HS-5 (cell line): ENCODE data around the gene SSBP2.
"Not testable (repeated sequence)": the region's sequence is repeated elsewhere in the genome, so short reads cannot be mapped to it uniquely, and the experiment has no call there.

Experiments
- DNase-seq: peaks from one replicate; pipeline ENCODE4 v3.0.0-alpha.2; 2012; ENCODE audit warnings: low read depth

SSBP2 gene

DNA sequence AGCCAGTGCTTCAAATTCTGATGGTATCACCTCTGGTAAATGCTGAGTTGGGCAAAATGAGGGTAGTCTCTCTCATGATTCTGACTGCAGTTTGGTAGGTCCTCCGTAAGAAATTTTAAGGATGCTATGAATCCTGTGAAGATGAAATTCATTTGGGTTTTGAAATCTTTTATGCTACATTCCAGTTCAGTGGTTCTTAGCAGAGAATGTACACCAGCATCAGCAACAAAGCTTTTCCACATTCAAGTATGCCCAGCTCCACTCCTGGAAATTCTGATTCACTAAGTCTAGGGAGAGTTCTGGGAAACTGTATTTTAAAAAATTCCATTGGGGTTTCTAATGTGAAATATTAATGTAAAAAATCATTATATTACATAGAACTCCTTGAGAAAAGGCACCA, 323.3 kb downstream of the SSBP2 start:
- no peak for DNase-seq

DNA sequence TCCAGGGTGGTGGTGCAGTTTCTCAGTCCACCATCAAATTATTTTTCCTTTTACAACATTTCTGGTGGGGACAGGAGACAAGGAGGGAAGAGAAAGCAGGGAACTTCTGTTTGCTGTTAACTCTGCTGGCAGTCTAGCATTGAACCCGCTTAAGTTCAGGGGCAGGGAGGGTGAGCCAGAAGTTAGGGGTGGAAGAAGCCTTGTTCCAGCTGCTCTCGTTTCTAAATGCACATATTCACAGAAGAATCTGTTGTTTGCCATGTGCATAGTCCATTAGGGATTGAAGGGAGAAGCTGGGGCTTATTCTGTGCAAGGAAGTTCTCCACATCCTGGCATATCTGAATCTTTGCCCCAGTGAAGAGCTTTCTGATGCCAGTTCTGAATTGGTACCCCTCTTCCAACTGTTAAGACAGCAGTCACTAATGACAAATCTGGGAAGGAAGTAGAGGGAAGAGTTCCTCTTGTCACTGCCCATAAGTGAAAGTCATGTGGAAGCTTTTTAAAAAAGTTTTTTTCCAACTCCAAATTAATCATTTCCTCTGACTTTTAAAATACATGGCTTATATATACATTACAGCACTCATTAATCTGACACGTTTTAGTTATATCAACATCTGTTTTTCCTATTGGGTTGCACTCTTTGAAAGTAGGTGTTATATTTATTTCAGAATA, 324.4 kb downstream of the SSBP2 start:
- no peak for DNase-seq

DNA sequence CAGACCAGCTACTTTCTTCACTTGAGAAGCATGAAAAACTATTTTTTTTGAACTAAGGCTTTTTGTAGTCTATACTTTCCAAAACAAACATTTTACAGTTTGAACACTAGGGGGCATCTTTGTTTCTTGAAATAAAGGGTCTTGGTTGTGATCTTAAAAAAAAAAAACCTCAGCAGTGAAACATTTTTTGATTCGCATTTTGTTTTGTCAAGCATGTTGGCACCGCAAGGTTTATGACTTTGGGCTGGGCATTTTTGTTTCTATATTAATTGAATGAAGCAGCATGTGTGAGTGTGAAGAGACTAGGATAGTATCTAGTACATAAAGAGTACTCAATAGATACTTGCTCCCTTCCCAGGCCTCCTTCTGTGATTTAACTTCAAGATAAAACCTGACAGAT, 325.3 kb downstream of the SSBP2 start:
- DNase-seq: no peak

DNA sequence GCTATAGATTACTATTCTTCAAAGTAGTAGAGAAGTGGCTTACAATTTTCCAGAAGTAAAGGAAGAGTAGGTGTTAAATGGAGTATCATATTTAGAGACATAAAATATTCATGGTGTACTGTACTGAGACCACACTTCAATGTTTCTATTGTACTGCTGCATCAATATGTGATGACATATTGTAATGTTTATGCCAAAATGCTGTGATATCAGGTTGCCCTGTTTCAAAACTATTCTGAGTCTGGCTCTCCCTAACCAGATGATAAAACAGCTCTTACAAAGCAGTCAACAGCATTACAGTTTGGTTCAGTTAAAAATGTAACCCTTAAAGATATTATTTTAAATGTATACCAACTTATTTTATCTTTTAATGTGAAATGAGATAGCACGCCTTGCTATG, 326.2 kb downstream of the SSBP2 start:
- no peak for DNase-seq

DNA sequence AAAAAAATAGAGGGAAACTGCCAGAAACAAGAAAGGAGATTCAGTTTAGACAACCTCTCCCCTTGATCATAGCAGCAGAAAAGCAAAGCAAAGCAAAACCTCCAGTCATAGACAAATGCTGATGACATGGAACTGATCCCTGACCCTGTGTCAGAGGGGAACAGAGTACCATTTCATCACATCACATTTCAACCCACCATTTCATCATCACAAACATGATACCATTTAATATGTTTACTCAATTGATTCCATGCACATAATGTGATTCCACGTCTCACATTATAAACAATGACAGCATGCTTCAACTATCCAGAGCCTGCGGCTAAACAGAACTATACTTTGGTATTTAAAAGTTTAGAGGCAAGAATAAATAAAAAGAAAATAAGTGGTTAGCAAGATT, 328.2 kb downstream of the SSBP2 start:
- DNase-seq: peak; percentile 62

DNA sequence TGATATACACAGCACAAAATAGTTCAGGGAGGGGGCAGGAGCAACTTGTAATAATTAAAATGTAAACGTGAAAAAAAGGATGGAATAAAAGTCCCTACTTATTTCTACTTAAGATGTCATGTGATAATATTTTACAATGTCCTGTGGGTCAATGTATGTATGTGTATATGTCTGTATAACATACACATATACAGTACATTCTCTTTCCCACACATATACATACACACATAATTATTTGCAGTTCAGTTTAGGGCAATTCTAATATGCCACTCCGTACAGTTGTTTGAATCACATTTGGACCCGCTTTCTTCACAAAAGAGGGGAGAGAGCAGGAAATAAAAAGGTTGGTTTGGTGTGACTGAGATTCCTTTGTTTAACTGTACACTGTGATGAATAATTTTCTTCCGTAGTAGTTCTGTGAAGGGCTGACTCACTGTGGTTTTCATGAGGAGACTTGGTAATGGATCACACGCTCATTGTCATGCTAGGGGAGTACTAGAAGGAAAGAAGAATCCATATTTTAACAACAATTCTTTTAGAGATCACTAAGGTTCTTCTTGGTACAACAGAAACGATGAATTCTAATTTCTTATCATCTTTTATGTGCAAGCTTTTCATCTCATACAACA, 330.7 kb downstream of the SSBP2 start:
- DNase-seq: peak; percentile 77

DNA sequence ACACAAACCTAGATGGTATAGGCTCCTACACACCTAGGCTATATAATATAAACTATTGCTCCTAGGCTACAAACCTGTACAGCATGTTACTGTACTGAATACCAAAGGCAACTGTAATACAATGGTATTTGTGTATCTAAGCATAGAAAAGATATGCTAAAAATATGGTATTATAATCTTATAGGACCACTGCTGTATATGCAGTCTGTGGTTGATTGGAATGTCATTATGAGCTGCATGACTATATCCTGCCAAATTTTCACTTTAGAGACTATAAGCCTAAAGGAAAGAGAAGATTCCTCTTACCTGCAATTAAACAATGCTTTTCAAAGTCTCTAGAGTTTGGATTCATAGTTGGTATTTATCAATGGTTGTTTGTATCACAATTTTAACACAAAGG, 332.3 kb downstream of the SSBP2 start:
- DNase-seq: no peak

DNA sequence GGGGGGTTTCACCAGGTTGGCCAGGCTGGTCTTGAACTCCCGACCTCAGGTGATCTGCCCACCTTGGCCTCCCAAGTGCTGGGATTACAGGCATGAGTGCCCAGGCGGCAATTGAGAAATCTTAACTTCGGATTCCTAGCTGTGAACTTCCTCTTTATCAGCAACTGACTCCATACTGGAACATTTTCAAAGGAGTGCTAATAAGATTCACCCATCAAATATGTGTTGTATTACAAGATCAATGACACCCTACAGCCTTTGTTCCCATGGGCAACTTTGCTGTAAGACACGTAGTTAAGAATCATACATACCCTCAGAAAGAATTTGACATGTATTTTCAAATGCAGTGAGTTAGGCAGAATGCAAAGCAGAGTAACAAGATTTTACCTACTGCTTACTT, 333.8 kb downstream of the SSBP2 start:
- peak; percentile 48 for DNase-seq

DNA sequence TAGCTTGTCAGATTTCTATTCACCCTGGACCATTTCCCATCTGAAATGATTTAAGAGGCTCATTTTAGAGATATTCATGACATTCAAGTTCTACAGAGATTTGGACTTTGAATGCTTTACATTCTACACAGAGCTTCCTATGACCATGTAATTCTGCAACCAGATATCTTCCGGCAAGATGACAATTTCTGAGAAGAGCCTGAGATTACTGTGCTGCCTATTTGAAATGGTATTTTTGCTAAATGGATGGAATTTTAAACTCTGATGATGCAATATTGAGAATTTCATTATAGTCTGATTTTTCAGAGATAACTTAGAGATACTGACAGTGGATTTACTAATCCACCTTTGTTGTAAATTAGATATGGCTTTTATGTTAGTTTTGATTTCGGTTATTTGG, 341.0 kb downstream of the SSBP2 start:
- DNase-seq: no peak

DNA sequence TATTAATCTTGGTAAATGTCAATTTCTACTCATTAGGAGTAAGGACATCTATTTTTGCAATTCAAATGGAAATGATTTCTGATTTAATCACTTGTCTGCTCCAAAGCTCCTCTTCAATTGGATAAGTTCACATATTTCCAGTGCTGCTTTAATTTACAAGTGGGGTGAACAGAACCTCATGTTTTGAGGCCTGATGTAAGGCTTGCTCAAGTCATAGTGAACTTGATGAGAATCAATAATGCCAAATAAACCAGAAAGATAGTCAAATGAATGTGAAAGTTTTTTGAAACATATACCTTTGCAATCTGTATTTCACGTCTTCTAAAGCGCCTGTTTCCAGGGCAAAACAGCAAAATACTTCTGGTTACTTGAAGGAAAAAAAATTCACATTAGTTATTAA, 341.5 kb downstream of the SSBP2 start:
- no peak for DNase-seq

DNA sequence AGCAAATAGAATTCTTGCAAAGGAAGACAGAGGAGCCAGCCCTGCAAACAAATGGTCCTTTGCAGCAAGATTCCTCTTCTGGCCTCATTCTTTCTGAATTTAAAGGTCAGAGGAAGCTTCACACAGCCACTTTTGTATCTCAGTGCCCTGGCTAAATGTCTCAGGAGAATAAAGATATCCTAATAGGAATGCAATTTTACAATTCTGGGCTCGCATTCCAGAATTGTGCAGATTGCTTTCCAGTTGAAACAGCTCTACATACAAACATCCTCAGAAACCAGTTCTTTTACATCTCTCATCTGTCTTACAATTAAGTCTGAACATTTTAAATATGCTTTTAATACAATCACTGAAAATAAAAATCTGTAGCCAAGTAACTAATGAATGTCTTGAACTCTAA, 342.4 kb downstream of the SSBP2 start:
- DNase-seq: no peak

DNA sequence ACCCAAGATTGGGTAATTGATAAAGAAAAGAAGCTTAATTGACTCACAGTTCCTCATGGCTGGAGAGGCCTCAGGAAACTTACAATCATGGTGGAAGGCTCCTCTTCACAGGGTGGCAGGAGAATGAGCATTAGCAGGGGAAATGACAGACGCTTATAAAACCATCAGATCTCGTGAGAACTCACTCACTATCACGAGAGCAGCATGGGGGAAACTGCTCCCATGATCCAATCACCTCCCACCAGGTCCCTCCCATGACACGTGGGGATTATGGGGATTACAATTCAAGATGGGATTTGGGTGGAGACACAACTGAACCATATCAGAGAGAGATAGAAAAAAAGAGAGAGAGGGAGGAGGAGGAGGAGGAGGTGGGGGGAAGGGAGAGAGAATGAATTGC, 343.1 kb downstream of the SSBP2 start:
- DNase-seq: not testable (repeated sequence)

DNA sequence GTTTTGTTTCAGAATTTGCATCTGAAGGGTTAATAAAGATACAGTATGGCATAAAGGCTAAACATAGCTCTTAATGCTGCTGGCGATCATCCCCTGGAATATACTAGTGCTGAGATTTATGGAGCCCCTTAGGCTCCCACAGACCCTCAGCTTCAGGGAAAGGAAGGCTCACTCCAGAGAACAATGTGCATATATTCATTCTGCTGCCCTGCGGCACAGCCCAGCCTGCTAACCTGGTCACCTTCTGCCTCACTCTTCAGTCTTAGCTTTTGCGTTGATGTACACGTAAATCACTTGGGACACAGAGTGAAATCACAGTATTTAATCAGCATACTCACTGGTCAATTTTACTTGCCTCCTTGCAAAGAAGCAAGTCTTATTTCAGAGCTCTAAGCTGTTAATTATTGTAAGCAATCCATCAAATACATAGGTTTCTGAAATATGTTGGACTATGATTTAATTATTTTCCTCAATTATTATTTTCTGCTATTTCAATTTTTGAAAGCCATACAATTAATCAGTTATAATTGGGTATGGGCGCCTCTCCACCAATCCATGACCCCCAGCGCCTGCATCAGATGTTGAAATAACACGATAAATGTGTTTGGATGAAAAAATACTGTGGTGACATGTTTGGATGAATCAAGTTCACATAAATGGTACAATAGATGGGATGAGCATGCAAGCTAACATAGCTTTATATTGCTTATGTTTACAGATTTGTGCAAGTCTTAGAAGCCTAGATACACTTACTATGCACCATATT, 345.6 kb downstream of the SSBP2 start:
- no peak for DNase-seq

DNA sequence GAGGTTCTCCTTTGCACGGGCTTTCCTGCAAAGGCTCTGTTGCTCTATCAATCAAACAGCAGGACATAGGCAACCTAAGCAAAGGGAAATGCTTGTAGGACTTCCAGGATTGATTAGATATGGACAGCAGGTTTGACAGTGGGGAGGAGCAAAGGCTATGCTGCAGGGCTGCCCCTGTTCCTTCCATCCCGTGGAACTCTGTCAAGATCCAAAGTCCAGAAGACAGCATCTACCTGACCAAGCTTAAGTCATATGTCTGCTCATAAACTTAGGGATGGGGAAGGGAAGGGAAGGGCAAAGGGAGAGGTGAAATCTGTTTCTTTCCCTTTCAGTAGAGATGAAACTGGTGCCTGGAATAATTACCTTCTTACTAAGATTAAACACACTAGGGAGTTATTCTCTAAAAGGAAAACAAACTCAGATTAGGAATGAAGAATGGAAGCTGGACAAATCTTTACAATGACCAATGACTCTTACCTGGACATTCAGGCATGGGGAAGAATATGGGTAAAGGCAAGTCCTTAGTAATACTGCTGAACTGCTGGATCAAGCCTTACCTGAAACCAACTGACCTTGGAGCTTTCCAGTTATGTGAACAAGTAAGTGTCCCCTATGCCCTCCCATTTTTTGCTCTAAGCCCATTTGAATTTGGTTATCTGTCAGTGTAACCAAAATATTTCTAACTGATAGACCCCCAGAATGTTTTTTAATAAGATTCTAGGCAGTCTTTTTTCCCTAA, 348.5 kb downstream of the SSBP2 start:
- no peak for DNase-seq

DNA sequence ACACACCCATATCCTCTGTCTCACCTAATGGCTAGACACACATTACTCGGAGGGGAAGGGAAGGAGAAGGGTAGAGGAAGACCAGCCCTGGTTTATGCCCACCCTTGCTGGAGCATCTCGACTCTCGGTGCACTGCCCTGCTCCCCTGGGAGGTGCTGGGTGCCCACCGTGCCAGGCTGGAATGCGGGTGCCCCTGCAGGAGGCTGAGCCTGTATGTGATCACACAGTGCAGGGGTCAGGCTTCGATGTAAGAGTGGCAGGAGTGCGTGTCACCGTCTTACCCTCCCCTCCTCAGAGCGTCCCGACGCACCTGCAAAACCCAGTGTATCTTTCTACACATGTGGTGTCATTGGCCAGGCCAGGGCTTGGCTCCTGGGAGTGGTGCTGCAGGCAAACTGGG, 349.6 kb downstream of the SSBP2 start:
- no peak for DNase-seq

DNA sequence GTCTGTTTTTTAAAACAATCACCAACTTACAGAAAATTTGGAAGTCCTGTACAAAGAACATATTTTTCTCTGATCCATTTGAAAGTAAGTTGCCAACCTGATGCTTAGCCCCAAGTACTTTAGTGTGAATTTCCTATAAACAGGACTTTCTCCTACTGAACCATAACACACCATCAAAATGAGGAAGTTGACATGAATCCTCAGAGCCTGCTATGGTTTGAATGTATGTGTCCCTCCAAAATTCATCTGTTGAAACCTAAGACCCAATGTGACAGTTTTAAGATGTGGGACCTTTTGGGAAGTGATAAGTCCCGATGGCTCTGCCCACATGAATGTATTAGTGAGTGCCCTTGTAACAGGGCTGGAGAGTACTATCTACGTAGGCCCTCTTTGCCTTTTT, 350.5 kb downstream of the SSBP2 start:
- DNase-seq: no peak

DNA sequence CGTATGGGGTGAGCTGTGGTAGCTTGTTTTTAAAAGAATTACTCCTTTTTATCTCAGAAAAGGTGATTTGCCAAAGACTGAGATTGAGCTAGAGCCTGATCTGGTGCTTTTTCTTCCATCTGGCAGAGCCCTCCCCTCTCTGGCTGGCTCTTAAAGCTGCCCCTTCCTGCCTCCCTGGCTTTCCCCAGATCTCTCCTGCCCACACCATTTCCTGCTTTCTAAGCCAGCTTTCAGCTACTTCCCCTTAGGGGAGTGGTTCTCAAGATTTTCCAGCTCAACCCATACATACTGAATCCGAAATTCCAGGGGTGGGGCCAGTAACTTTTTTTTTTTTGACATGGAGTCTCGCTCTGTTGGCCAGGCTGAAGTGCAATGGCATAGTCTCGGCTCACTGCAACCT, 352.2 kb downstream of the SSBP2 start:
- DNase-seq: no peak

DNA sequence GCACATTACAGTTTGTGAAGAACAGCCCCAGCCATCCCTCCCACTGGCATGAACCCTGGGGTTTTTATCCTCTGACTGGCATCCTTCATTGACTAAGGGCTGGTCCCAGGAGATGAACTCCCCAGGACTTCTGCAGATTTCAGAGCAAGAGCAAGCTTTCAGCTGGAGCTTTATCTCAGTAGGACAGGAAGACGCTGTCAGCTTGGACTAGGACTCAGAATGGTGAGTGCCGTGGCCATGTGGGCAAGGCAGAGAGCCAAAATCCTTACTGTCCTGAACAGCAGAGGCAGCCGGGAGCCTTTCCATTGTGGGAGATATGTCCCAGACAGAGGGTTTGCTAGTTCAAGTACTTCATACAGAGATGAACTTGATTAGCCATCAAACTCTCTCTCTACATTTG, 353.7 kb downstream of the SSBP2 start:
- no peak for DNase-seq

DNA sequence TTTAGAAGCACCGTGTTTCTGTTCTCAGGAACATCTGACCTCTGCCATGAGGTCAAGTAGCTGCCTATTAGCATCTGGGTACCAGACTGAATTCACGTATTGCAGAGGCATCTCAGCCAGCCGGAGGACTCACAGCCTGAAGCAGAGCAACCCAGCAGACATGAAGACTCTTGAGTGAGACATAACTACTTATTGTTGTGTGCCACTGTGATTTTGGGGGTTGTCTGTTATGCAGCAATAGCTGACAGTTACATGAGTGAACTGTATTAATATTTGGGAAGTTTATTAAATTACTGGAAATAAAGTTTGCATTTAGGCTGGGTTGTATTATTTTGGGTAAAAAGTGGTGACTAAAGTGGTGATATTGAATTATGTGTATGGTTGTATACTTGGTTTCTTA, 355.6 kb downstream of the SSBP2 start:
- DNase-seq: no peak

DNA sequence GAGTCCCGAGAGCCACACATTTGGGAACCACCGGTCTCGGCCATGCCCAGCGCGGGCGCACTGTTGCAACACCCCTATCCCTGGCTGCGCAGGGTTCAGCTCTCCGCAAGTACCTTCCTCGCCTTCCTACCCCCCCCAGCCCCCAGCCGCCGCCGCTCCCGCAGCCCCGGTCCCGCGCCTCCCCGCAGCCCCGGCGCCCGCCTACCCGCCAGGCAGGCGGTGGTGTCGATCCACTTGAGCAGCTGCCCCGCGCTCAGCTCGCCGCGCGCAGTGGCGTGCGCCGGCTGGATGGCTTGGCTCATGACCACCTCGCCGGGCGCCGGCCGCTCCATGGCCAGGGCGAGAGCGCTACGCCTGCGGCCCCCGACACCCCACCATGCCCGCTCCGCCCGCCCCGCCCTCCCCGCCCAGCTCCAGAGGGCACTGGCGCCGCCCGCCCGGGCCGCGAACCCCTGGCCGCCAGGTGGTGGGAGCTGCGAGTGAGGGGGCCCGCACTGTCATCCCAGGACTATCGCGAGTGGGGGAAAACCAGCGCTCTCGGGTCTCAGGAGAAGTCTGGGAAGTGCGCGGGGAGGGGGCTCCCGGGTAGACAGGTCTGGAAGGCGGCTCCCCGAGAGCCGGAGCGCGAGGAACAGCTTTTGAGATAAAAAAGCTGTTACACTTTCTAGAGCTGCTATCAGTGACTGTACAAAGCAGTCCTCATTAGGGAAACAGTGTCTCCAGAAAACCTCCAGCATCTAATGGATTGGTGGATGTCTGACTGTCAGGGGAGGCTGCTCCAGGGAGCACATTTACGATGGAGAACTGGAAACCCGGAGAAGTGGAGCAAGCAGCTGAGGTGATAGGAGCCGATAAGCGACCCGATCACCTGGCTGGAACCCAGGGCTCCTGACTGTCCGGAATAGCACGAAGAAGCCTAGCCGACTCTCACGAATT, 356.8 kb downstream of the SSBP2 start, which contains the start of gene ACOT12:
Gene ACOT12 (minus strand): TSS at position 352 of the 936 bp plus-strand sequence. CDS start 20 bp downstream, at position 332.
- DNase-seq: no peak

DNA sequence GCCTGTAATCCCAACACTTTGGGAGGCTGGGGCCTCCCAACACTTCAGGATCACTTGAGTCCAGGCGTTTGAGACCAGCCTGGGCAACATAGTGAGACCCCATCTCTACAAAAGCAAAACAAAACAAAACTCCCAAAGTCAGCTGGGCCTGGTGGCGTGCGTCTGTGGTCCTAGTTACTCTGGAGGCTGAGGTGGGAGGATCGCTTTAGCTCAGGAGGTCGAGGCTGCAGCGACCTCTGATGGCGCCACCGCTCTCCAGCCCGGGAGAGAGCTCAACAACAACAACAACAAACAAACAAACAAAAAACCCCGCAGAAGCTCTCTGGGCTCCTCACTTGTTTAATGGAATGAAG, 357.5 kb downstream of the SSBP2 start:
- DNase-seq: no peak

DNA sequence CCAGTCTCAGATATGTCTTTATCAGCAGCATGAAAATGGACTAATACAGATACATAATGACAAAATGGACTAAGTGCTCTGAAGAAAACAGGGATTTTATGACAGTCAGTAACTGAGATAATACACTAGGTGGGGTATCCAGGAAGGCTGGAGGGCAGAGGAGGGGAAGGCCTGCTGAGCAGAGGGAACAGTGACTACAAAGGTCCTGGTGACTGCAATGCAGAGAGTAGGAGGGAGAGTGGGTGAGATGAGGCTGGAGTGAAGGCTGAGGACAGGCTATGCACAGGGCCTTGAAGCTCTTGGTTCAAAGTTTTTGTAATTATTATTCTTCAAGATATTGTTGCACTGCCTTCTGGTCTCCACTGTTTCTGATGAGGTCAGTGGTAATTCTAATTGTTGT, 361.9 kb downstream of the SSBP2 start:
- no peak for DNase-seq
